Measurements from ENCODE around the gene HIVEP3.

HIVEP3 gene

DNA sequence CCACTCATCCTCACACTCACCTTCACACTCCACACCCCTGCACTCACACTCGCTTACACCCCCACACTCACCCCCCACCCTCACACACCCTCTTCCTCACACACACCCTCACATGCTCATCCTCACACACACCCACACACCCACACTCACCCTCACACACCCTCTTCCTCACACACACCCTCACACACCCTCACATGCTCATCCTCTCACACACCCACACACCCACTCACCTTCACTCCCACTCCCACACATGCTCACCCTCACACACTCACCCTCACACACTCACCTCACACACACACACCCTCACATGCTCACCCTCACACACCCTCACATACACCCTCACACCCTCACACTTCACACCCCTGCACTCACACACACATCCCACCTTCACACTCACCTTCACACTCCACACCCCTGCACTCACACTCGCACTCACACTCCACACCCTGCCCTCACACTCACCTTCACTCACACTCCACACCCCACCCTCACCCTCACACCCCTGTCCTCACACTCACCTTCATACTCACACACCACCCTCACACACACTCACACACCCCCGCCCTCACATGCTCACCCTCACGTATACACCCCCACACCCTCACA, 391.7 kb downstream of the HIVEP3 start:
- no peaks in the 10 kb centered on the region for H3K79me2 ChIP-seq (ENCODE audit: insufficient read depth, low read depth)
- H3K4me1 ChIP-seq (ENCODE audit: low read depth, poor library complexity, severe bottlenecking), result no peaks in the 10 kb centered on the region
- no peak overlapping the region for H3K4me3 ChIP-seq (IDR thresholded peaks at IDR 0.05; ENCODE audit: insufficient read depth, low read depth, low read length)
- H4K20me1 ChIP-seq (ENCODE audit: insufficient read depth), result no peaks in the 10 kb centered on the region
- H2AFZ ChIP-seq (ENCODE audit: low read depth), result no peak overlapping the region
- H3K9ac ChIP-seq, result no peak overlapping the region
- no peaks in the 10 kb centered on the region for H3K36me3 ChIP-seq (ENCODE audit: insufficient read depth)
- TF ChIP-seq, protein P1, sequence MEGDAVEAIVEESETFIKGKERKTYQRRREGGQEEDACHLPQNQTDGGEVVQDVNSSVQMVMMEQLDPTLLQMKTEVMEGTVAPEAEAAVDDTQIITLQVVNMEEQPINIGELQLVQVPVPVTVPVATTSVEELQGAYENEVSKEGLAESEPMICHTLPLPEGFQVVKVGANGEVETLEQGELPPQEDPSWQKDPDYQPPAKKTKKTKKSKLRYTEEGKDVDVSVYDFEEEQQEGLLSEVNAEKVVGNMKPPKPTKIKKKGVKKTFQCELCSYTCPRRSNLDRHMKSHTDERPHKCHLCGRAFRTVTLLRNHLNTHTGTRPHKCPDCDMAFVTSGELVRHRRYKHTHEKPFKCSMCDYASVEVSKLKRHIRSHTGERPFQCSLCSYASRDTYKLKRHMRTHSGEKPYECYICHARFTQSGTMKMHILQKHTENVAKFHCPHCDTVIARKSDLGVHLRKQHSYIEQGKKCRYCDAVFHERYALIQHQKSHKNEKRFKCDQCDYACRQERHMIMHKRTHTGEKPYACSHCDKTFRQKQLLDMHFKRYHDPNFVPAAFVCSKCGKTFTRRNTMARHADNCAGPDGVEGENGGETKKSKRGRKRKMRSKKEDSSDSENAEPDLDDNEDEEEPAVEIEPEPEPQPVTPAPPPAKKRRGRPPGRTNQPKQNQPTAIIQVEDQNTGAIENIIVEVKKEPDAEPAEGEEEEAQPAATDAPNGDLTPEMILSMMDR (conservative IDR thresholded peaks at IDR 0.05; ENCODE audit: low read depth, low read length), result no peak
- H3K27me3 ChIP-seq (ENCODE audit: insufficient read depth, low read depth), result no peaks in the 10 kb centered on the region
- no peak overlapping the region for H3K4me2 ChIP-seq
- no peak overlapping the region for H3K27ac ChIP-seq

DNA sequence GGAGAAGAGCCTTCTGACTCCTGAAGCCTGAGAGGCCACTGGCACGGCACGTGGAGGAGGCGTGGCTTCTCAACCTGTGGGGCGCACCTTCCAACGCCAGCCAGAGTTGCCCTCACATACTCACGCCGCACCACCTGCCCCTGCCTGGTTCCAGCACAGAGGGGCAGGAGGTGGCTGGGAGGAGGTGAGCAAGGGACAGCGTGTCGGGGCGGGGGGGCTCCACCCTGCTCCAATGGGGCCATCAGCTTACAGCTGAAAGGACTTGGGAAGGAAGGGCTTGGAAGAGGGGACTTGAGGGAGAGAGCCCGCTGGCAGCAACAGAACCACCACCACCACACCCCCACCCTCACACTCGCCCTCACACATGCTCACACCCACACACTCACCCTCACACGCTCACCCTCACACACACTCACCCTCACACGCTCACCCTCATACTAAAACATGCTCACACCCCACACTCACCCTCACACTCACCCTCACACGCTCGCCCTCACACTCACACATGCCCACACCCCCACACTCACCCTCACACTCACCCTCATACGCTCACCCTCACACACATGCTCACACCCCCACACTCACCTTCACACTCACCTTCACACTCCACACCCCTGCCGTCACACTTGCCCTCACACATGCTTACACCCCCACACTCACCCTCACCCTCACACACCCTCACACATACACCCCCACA, 392.7 kb downstream of the HIVEP3 start:
- no peak overlapping the region for H3K9ac ChIP-seq
- TF ChIP-seq, protein P1 (conservative IDR thresholded peaks at IDR 0.05; ENCODE audit: low read depth, low read length), result no peak
- no peak overlapping the region for H3K4me2 ChIP-seq
- H3K27me3 ChIP-seq (ENCODE audit: insufficient read depth, low read depth), result no peaks in the 10 kb centered on the region
- H2AFZ ChIP-seq (ENCODE audit: low read depth), result no peak overlapping the region
- H3K27ac ChIP-seq, result no peak overlapping the region
- H4K20me1 ChIP-seq (ENCODE audit: insufficient read depth), result no peaks in the 10 kb centered on the region
- no peaks in the 10 kb centered on the region for H3K79me2 ChIP-seq (ENCODE audit: insufficient read depth, low read depth)
- H3K4me3 ChIP-seq (IDR thresholded peaks at IDR 0.05; ENCODE audit: insufficient read depth, low read depth, low read length), result no peak overlapping the region
- no peaks in the 10 kb centered on the region for H3K36me3 ChIP-seq (ENCODE audit: insufficient read depth)
- no peaks in the 10 kb centered on the region for H3K4me1 ChIP-seq (ENCODE audit: low read depth, poor library complexity, severe bottlenecking)

GRCh38 chr1:41524676-41525675, 393.7 kb downstream of the HIVEP3 start:
- H2AFZ ChIP-seq (ENCODE audit: low read depth), result no peak overlapping the region
- no peaks in the 10 kb centered on the region for H3K4me1 ChIP-seq (ENCODE audit: low read depth, poor library complexity, severe bottlenecking)
- no peaks in the 10 kb centered on the region for H3K27me3 ChIP-seq (ENCODE audit: insufficient read depth, low read depth)
- no peaks in the 10 kb centered on the region for H3K36me3 ChIP-seq (ENCODE audit: insufficient read depth)
- H3K27ac ChIP-seq, result no peak overlapping the region
- no peak overlapping the region for H3K4me3 ChIP-seq (IDR thresholded peaks at IDR 0.05; ENCODE audit: insufficient read depth, low read depth, low read length)
- H3K9ac ChIP-seq, result no peak overlapping the region
- H3K4me2 ChIP-seq, result no peak overlapping the region
- H3K79me2 ChIP-seq (ENCODE audit: insufficient read depth, low read depth), result no peaks in the 10 kb centered on the region
- TF ChIP-seq, protein P1 (conservative IDR thresholded peaks at IDR 0.05; ENCODE audit: low read depth, low read length), result no peak
- H4K20me1 ChIP-seq (ENCODE audit: insufficient read depth), result no peaks in the 10 kb centered on the region

- TF ChIP-seq, protein P1 (conservative IDR thresholded peaks at IDR 0.05; ENCODE audit: low read depth, low read length), result no peak
- Histone ChIP-seq H3K4me2 (no peak overlapping the region), H3K9ac (no peak overlapping the region), H3K4me1 (ENCODE audit: low read depth, poor library complexity, severe bottlenecking) (no peaks in the 10 kb centered on the region), H4K20me1 (ENCODE audit: insufficient read depth) (no peaks in the 10 kb centered on the region), H3K27me3 (ENCODE audit: insufficient read depth, low read depth) (no peaks in the 10 kb centered on the region), H3K4me3 (IDR thresholded peaks at IDR 0.05; ENCODE audit: insufficient read depth, low read depth, low read length) (no peak overlapping the region), H2AFZ (ENCODE audit: low read depth) (no peak overlapping the region), H3K36me3 (ENCODE audit: insufficient read depth) (no peaks in the 10 kb centered on the region), H3K27ac (no peak overlapping the region), H3K79me2 (ENCODE audit: insufficient read depth, low read depth) (no peaks in the 10 kb centered on the region)
Observed at GRCh38 chr1:41523949-41524675, 394.6 kb downstream of the HIVEP3 start.

All from KMS-11 (cell line).